IMR-90 (cell line): Measurements from ENCODE around the gene BAD. TPM values are rescaled to one million over a fixed set of nuclear protein-coding genes. Genes with fewer than 3 reads are reported as not detected.

Source experiments
- ATAC-seq: fragments of 200-7000 bp; cut with Tn5 transposase; 2 replicates; pipeline ENCODE4 v1.9.1; 2020; ENCODE audit warnings: low read depth, mild to moderate bottlenecking, moderate library complexity
- BruUV-seq: library from RNA; stranded (reverse); fragments of 400-500 nt; replicated peaks from 2 replicates; lab custom pipeline; 2021; lab: Mats Ljungman, UMichigan
- CTCF ChIA-PET: fragments of 300-600 bp; formaldehyde crosslinking; extraction: SDS; loops from one replicate; lab custom pipeline; 2021; ENCODE audit warnings: antibody characterized with exemption; lab: Yijun Ruan, JAX
- POLR2A ChIA-PET: fragments of 300-600 bp; sonication (Branson Sonifier 250); formaldehyde crosslinking; loops from one replicate; lab custom pipeline; 2022; ENCODE audit warnings: antibody characterized with exemption; ENCODE audit not compliant: unreplicated experiment; lab: Charles Lee
- DNase-seq: peaks from one replicate; pipeline ENCODE4 v3.0.0; 2013
- H2AFZ ChIP-seq: replicated peaks from 2 replicates; pipeline ENCODE3; 2013; ENCODE audit warnings: low read length, mild to moderate bottlenecking; ENCODE audit not compliant: poor library complexity
- H2AK5ac ChIP-seq: 2 replicates; pipeline ENCODE4 v1.6.1; 2013; ENCODE audit warnings: low read depth, low read length, inconsistent platforms
- H2AK9ac ChIP-seq: replicated peaks from 2 replicates; pipeline ENCODE3; 2013; ENCODE audit warnings: mild to moderate bottlenecking, low read depth, low read length, moderate library complexity; ENCODE audit not compliant: poor library complexity
- H2BK120ac ChIP-seq: 2 replicates; pipeline ENCODE4 v1.6.1; 2013; ENCODE audit warnings: low read depth, low read length, inconsistent platforms
- H2BK15ac ChIP-seq: 3 replicates; pipeline ENCODE4 v1.6.1; 2013; ENCODE audit warnings: low read depth, low read length, inconsistent platforms
- H2BK20ac ChIP-seq: 2 replicates; pipeline ENCODE4 v1.6.1; 2013; ENCODE audit warnings: low read depth, mild to moderate bottlenecking, inconsistent platforms, low read length, moderate library complexity
- H2BK5ac ChIP-seq: 2 replicates; pipeline ENCODE4 v1.6.1; 2013; ENCODE audit warnings: mild to moderate bottlenecking, low read depth, low read length, inconsistent platforms; ENCODE audit not compliant: poor library complexity, severe bottlenecking
- H3K14ac ChIP-seq: replicated peaks from 2 replicates; pipeline ENCODE4 v1.6.1; 2013; ENCODE audit warnings: low read depth, low read length, inconsistent platforms
- H3K18ac ChIP-seq: 2 replicates; pipeline ENCODE4 v1.6.1; 2013; ENCODE audit warnings: low read depth, low read length, control low read depth
- H3K23ac ChIP-seq: 2 replicates; pipeline ENCODE4 v1.6.1; 2013; ENCODE audit warnings: low read depth, low read length, inconsistent platforms
- H3K27ac ChIP-seq: 2 replicates; pipeline ENCODE4 v1.5.1; 2013; ENCODE audit warnings: mild to moderate bottlenecking, control low read depth, low read length; ENCODE audit not compliant: insufficient read depth
- H3K27me3 ChIP-seq: 2 replicates; pipeline ENCODE4 v1.6.1; 2013; ENCODE audit warnings: low read length; ENCODE audit not compliant: control insufficient read depth, insufficient read depth
- H3K36me3 ChIP-seq: 2 replicates; pipeline ENCODE4 v1.6.1; 2013; ENCODE audit warnings: low read length, mixed read lengths; ENCODE audit not compliant: control insufficient read depth, insufficient read depth
- H3K4ac ChIP-seq: 2 replicates; pipeline ENCODE4 v1.6.1; 2013; ENCODE audit warnings: low read depth, low read length, inconsistent platforms
- H3K4me1 ChIP-seq: 2 replicates; pipeline ENCODE4 v1.6.1; 2013; ENCODE audit warnings: low read length, mixed read lengths; ENCODE audit not compliant: control insufficient read depth, insufficient read depth
- H3K4me2 ChIP-seq: 2 replicates; pipeline ENCODE4 v1.6.1; 2013; ENCODE audit warnings: low read depth, mild to moderate bottlenecking, control low read depth, low read length, moderate library complexity
- H3K4me3 ChIP-seq: 2 replicates; pipeline ENCODE4 v1.5.1; 2013; ENCODE audit warnings: low read depth, mild to moderate bottlenecking, control low read depth, low read length, moderate library complexity; ENCODE audit not compliant: insufficient read depth
- H3K56ac ChIP-seq: 2 replicates; pipeline ENCODE4 v1.6.1; 2013; ENCODE audit warnings: low read length, inconsistent platforms; ENCODE audit not compliant: insufficient read depth; ENCODE audit errors: extremely low read depth
- H3K79me1 ChIP-seq, 2 experiments: 2 replicates each; pipeline ENCODE4 v1.6.1; 2013; ENCODE audit warnings: low read length in 2 of 2, inconsistent platforms in 1 of 2, low read depth in 1 of 2
- H3K9ac ChIP-seq: 2 replicates; pipeline ENCODE4 v1.6.1; 2013; ENCODE audit warnings: low read depth, low read length, control low read depth
- H3K9me1 ChIP-seq: 2 replicates; pipeline ENCODE4 v1.6.1; 2013; ENCODE audit warnings: low read length, inconsistent platforms; ENCODE audit not compliant: insufficient read depth
- H3K9me3 ChIP-seq: 2 replicates; pipeline ENCODE4 v1.6.1; 2013; ENCODE audit warnings: low read length; ENCODE audit not compliant: control insufficient read depth, insufficient read depth
- H4K20me1 ChIP-seq: 2 replicates; pipeline ENCODE4 v1.6.1; 2013; ENCODE audit warnings: low read length, inconsistent platforms; ENCODE audit not compliant: insufficient read depth
- H4K5ac ChIP-seq: 2 replicates; pipeline ENCODE4 v1.6.1; 2013; ENCODE audit warnings: mild to moderate bottlenecking, low read depth, low read length, control low read depth
- H4K8ac ChIP-seq, 2 experiments: 2 replicates each; pipeline ENCODE4 v1.6.1; 2013; ENCODE audit warnings: low read depth in 2 of 2, low read length in 2 of 2, control low read depth in 1 of 2, inconsistent platforms in 1 of 2
- H4K91ac ChIP-seq: 2 replicates; pipeline ENCODE4 v1.6.1; 2013; ENCODE audit warnings: low read depth, low read length, inconsistent platforms; ENCODE audit not compliant: insufficient read depth
- BHLHE40 ChIP-seq: fragments of 150-350 bp; IDR thresholded peaks from 2 replicates; pipeline ENCODE4 v1.6.1; 2016; ENCODE audit warnings: mild to moderate bottlenecking, low read depth, low read length
- CEBPB ChIP-seq: IDR thresholded peaks from 2 replicates; pipeline ENCODE4 v1.6.1; 2012; ENCODE audit warnings: low read depth, low read length, improper control_type of control experiment
- CHD1 ChIP-seq: IDR thresholded peaks from 2 replicates; pipeline ENCODE4 v1.6.1; 2012; ENCODE audit warnings: low read depth, low read length, improper control_type of control experiment
- FOS ChIP-seq: fragments of 150-350 bp; IDR thresholded peaks from 2 replicates; pipeline ENCODE4 v1.6.1; 2016; ENCODE audit warnings: low read depth, low read length
- MAFK ChIP-seq: IDR thresholded peaks from 2 replicates; pipeline ENCODE4 v1.6.1; 2012; ENCODE audit warnings: low read depth, low read length, improper control_type of control experiment
- MAZ ChIP-seq: IDR thresholded peaks from 2 replicates; pipeline ENCODE4 v1.6.1; 2012; ENCODE audit warnings: low read depth, mild to moderate bottlenecking, low read length, improper control_type of control experiment, moderate library complexity, borderline replicate concordance
- MXI1 ChIP-seq: IDR thresholded peaks from 2 replicates; pipeline ENCODE4 v1.6.1; 2012; ENCODE audit warnings: low read depth, mild to moderate bottlenecking, low read length, moderate library complexity, borderline replicate concordance
- NFE2L2 ChIP-seq: fragments of 150-350 bp; IDR thresholded peaks from 2 replicates; pipeline ENCODE4 v1.6.1; 2016; ENCODE audit warnings: low read depth, mild to moderate bottlenecking, low read length
- POLR2A ChIP-seq: IDR thresholded peaks from 2 replicates; pipeline ENCODE4 v1.6.1; 2012; ENCODE audit warnings: mild to moderate bottlenecking, low read depth, low read length
- RAD21 ChIP-seq: IDR thresholded peaks from 2 replicates; pipeline ENCODE4 v1.6.1; 2012; ENCODE audit warnings: low read length, improper control_type of control experiment
- RCOR1 ChIP-seq: IDR thresholded peaks from 2 replicates; pipeline ENCODE4 v1.6.1; 2012; ENCODE audit warnings: mild to moderate bottlenecking, low read length, improper control_type of control experiment; ENCODE audit not compliant: insufficient replicate concordance
- RFX5 ChIP-seq: IDR thresholded peaks from 2 replicates; pipeline ENCODE4 v1.8.0; 2012; ENCODE audit warnings: low read depth, mild to moderate bottlenecking, low read length, moderate library complexity
- SMC3 ChIP-seq: fragments of 150-350 bp; IDR thresholded peaks from 2 replicates; pipeline ENCODE4 v1.6.1; 2016; ENCODE audit warnings: low read depth, mild to moderate bottlenecking, antibody characterized with exemption, low read length, moderate library complexity
- WGBS, 2 experiments: methylation state at CpG; one replicate each; pipeline versions ENCODE4 v1.1.5 to v1.1.7; 2013; ENCODE audit warnings: missing lambda C conversion rate in 2 of 2; ENCODE audit not compliant: insufficient read length in 1 of 2; ENCODE audit errors: extremely low coverage in 2 of 2; 5-methylcytosine and 5-hydroxymethylcytosine counted together
- dilution Hi-C: fragments of 300-500 bp; cut with HindIII; formaldehyde crosslinking; loops from one replicate; pipeline ENCODE4 v1.14.3; 2018; ENCODE audit warnings: low sequenced_read_pairs; ENCODE audit not compliant: unreplicated experiment
- in situ Hi-C: fragments of 300-500 bp; cut with MboI; formaldehyde crosslinking; loops from 3 replicates; pipeline ENCODE4 v1.14.3; 2019; ENCODE audit warnings: low sequenced_read_pairs, inconsistent platforms, mixed read lengths
- intact Hi-C: fragments of 100-400 bp; cut with micrococcal nuclease; formaldehyde crosslinking; loops from 2 replicates; pipeline ENCODE4 v1.10.0; 2022
- polyA plus RNA-seq, 3 experiments: library from polyadenylated mRNA; depleted of rRNA; stranded (reverse); fragments of >200 nt; gene quantifications; 2 replicates each; pipeline ENCODE4 v1.2.3, GENCODE V29; 2012; ENCODE audit warnings: low replicate concordance in 1 of 3
- total RNA-seq: library from RNA; depleted of rRNA; stranded (reverse); fragments of >200 nt; gene quantifications from 2 replicates; pipeline ENCODE4 v1.2.3, GENCODE V29; 2012
- TF ChIP-seq, protein P1 (sequence below): fragments of 150-350 bp; IDR thresholded peaks from 2 replicates; pipeline ENCODE4 v1.6.1; 2016; ENCODE audit warnings: low read depth, mild to moderate bottlenecking, low read length, moderate library complexity, borderline replicate concordance
- TF ChIP-seq, protein P2 (sequence below): fragments of 150-350 bp; IDR thresholded peaks from 2 replicates; pipeline ENCODE4 v1.6.1; 2017; ENCODE audit warnings: mild to moderate bottlenecking, antibody characterized with exemption, low read length, low read depth

The BAD gene
- total and polyA plus RNA-seq, 2 of the 4 experiments (the other 2 are of a cell fraction): 30.3 to 68.0 TPM

DNA sequence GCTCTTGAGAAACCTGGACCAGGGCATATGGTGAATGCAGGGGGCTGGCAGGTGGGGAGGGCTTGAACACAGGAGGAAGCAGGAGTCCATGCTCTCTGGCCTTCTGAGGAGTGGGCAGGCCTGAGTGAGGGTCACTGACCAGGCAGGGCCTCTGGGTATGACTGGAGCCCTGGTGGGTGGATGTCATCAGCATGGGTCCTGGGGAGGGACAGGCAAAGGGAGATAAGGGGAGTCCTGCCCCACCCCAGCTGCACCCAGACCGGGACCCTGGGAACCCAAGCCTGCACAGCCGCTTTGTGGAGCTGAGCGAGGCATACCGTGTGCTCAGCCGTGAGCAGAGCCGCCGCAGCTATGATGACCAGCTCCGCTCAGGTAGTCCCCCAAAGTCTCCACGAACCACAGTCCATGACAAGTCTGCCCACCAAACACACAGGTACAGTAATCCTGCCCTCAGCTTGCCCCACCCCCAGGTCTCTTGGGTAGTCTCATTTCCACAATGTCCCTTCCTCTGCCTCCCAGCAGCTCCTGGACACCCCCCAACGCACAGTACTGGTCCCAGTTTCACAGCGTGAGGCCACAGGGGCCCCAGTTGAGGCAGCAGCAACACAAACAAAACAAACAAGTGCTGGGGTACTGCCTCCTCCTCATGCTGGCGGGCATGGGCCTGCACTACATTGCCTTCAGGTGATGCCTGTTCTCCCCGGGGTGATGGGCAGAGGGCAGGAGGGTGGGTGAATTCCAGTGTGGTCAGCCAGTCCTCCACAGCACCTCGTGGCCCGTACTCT is 52.1 kb downstream of the BAD start:
- Histone ChIP-seq H3K4ac (no peak overlapping the region), H3K56ac (no peak overlapping the region), H2AK9ac (no peak overlapping the region), H2AFZ (no peak overlapping the region), H3K18ac (no peak overlapping the region), H2BK20ac (no peak overlapping the region), H3K27me3 (no peaks in the 10 kb centered on the region), H3K27ac (no peak overlapping the region), H2BK15ac (no peak overlapping the region), H3K4me2 (no peak overlapping the region; the same call in 1 of the 2 replicates), H3K79me1 (peaks cover 18 to 67% of the 10 kb centered on the region in 2 experiments), H3K14ac (no peak overlapping the region), H2AK5ac (no peak overlapping the region), H3K23ac (no peak overlapping the region), H3K36me3 (peaks cover 3% of the 10 kb centered on the region; the same call in 1 of the 2 replicates), H2BK120ac (no peak overlapping the region), H4K8ac (no peak overlapping the region), H4K5ac (no peak overlapping the region), H3K9ac (no peak overlapping the region), H2BK5ac (no peak overlapping the region), H3K9me1 (peaks cover 2% of the 10 kb centered on the region), H3K9me3 (no peaks in the 10 kb centered on the region), H3K4me1 (peaks cover 16% of the 10 kb centered on the region), H4K20me1 (no peaks in the 10 kb centered on the region), H3K4me3 (no peak overlapping the region), H4K91ac (no peak overlapping the region)
- CTCF ChIA-PET: no interaction called here
- dilution Hi-C loops (no loop called here), intact Hi-C loops (no loop called here), in situ Hi-C loops (no loop called here)
- WGBS, 2 experiments: 89% methylated on average over 9 of the region's 15 CpGs; no CpG with 5 or more reads in 1 of the 2 experiments
- no peak for DNase-seq
- POLR2A ChIA-PET: no interaction called here
- ATAC-seq: no peak
- no TSS peak for BruUV-seq
- no peak for TF ChIP-seq NFE2L2
- TF ChIP-seq MXI1: no peak
- TF ChIP-seq, protein P1, sequence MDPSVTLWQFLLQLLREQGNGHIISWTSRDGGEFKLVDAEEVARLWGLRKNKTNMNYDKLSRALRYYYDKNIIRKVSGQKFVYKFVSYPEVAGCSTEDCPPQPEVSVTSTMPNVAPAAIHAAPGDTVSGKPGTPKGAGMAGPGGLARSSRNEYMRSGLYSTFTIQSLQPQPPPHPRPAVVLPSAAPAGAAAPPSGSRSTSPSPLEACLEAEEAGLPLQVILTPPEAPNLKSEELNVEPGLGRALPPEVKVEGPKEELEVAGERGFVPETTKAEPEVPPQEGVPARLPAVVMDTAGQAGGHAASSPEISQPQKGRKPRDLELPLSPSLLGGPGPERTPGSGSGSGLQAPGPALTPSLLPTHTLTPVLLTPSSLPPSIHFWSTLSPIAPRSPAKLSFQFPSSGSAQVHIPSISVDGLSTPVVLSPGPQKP: no peak
- TF ChIP-seq POLR2A: no peak
- TF ChIP-seq, protein P2, sequence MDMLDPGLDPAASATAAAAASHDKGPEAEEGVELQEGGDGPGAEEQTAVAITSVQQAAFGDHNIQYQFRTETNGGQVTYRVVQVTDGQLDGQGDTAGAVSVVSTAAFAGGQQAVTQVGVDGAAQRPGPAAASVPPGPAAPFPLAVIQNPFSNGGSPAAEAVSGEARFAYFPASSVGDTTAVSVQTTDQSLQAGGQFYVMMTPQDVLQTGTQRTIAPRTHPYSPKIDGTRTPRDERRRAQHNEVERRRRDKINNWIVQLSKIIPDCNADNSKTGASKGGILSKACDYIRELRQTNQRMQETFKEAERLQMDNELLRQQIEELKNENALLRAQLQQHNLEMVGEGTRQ: no peak
- no peak for TF ChIP-seq RAD21
- no peak for TF ChIP-seq MAFK
- TF ChIP-seq BHLHE40: no peak
- no peak for TF ChIP-seq SMC3
- TF ChIP-seq CEBPB: no peak
- TF ChIP-seq FOS: no peak
- no peak for TF ChIP-seq RFX5
- no peak for TF ChIP-seq CHD1
- TF ChIP-seq RCOR1: no peak
- no peak for TF ChIP-seq MAZ
